ENCODE measurements around the gene RTP2. TPM values are rescaled to one million over a fixed set of nuclear protein-coding genes. Genes with fewer than 3 reads are reported as not detected.

The RTP2 gene
- total RNA-seq, 2 donors from 2014 or later, result not detected

- TF ChIP-seq CTCF (IDR thresholded peaks at IDR 0.05), result no peak
- no peaks in the 10 kb centered on the region for H3K27me3 ChIP-seq (replicated peaks; ENCODE audit: insufficient read depth)
- H3K4me3 ChIP-seq, result peak overlapping the region; percentile 92
- H3K27ac ChIP-seq, result peak overlapping the region in 1 of 2 donors; percentile 98
- H3K4me1 ChIP-seq (ENCODE audit: control insufficient read depth in 1 of 2, low read depth in 2 of 2), result peaks cover 19 to 31% of the 10 kb centered on the region in 2 donors
- DNase-seq (ENCODE audit: low spot score), result no peak
- no peak for ATAC-seq (ENCODE audit: insufficient number of reproducible peaks, low FRiP score, low read depth)
- no peaks in the 10 kb centered on the region for H3K9me3 ChIP-seq
- peaks cover 22% of the 10 kb centered on the region for H3K36me3 ChIP-seq
These were observed 34.6 kb upstream of the RTP2 start for GRCh38 chr3:187737006-187737367.

GRCh38 chr3:187736418-187736871 lies 34.1 kb upstream of the RTP2 start:
- H3K9me3 ChIP-seq, result no peaks in the 10 kb centered on the region
- TF ChIP-seq CTCF (IDR thresholded peaks at IDR 0.05), result no peak
- H3K27me3 ChIP-seq (replicated peaks; ENCODE audit: insufficient read depth), result no peaks in the 10 kb centered on the region
- no peak for ATAC-seq (ENCODE audit: insufficient number of reproducible peaks, low FRiP score, low read depth)
- H3K4me1 ChIP-seq (ENCODE audit: control insufficient read depth in 1 of 2, low read depth in 2 of 2), result peaks cover 19 to 31% of the 10 kb centered on the region in 2 donors
- peak overlapping the region; percentile 92 for H3K4me3 ChIP-seq
- H3K27ac ChIP-seq, result peak overlapping the region in 1 of 2 donors; percentile 98
- peaks cover 27% of the 10 kb centered on the region for H3K36me3 ChIP-seq
- DNase-seq (ENCODE audit: low spot score), result no peak

GRCh38 chr3:187735837-187736236 lies 33.5 kb upstream of the RTP2 start:
- Histone ChIP-seq H3K4me3 (no peak overlapping the region), H3K27ac (peak overlapping the region in 1 of 2 donors; percentile 4), H3K4me1 (ENCODE audit: control insufficient read depth in 1 of 2, low read depth in 2 of 2) (peaks cover 19 to 31% of the 10 kb centered on the region in 2 donors)

DNA sequence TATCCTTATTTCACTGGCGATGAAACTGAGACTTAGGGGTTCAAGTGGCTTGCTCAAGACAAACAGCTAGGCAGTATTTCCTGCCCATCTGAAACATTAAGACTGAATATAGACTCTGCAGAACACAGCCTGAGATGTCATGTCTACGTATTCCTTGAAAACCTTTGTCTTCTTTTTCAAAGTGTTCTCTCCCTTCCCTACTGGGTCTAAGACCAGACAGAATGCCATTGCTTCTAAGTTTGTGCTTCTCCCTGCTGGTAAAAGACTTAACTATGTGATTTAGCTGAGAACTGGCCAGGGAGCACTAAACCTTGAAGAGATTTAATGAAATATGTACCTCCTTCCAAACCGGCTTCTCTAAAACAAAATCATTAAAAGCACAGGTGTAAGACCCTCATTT lies 33.0 kb upstream of the RTP2 start:
- Histone ChIP-seq H3K27ac (no peak overlapping the region), H3K4me3 (no peak overlapping the region), H3K4me1 (ENCODE audit: control insufficient read depth in 1 of 2, low read depth in 2 of 2) (peaks cover 16 to 28% of the 10 kb centered on the region in 2 donors), H3K36me3 (peaks cover 38% of the 10 kb centered on the region), H3K27me3 (replicated peaks; ENCODE audit: insufficient read depth) (no peaks in the 10 kb centered on the region), H3K9me3 (no peaks in the 10 kb centered on the region)
- ATAC-seq (ENCODE audit: insufficient number of reproducible peaks, low FRiP score, low read depth) (no peak), DNase-seq (ENCODE audit: low spot score) (no peak)
- no peak for TF ChIP-seq CTCF (IDR thresholded peaks at IDR 0.05)

More at GRCh38 chr3:187735837-187736236, 33.5 kb upstream of the RTP2 start:
- Histone ChIP-seq H3K9me3 (no peaks in the 10 kb centered on the region), H3K36me3 (peaks cover 33% of the 10 kb centered on the region), H3K27me3 (replicated peaks; ENCODE audit: insufficient read depth) (no peaks in the 10 kb centered on the region)
- ATAC-seq (ENCODE audit: insufficient number of reproducible peaks, low FRiP score, low read depth), result no peak
- no peak for TF ChIP-seq CTCF (IDR thresholded peaks at IDR 0.05)
- DNase-seq (ENCODE audit: low spot score), result no peak

GRCh38 chr3:187734841-187735240 lies 32.5 kb upstream of the RTP2 start:
- no peaks in the 10 kb centered on the region for H3K9me3 ChIP-seq
- DNase-seq (ENCODE audit: low spot score), result no peak
- H3K36me3 ChIP-seq, result peaks cover 43% of the 10 kb centered on the region
- no peak overlapping the region for H3K4me3 ChIP-seq
- TF ChIP-seq CTCF (IDR thresholded peaks at IDR 0.05), result no peak
- H3K4me1 ChIP-seq (ENCODE audit: control insufficient read depth in 1 of 2, low read depth in 2 of 2), result peaks cover 15 to 24% of the 10 kb centered on the region in 2 donors
- ATAC-seq (ENCODE audit: insufficient number of reproducible peaks, low FRiP score, low read depth), result no peak
- no peak overlapping the region for H3K27ac ChIP-seq
- no peaks in the 10 kb centered on the region for H3K27me3 ChIP-seq (replicated peaks; ENCODE audit: insufficient read depth)
